HepG2 (cell line): Measurements from ENCODE around the gene QPCT. TPM values are rescaled to one million over a fixed set of nuclear protein-coding genes. Genes with fewer than 3 reads are reported as not detected.

Experiments
- CEBPG ChIP-seq: IDR thresholded peaks from 2 replicates; pipeline ENCODE4 v1.6.1; 2016
- DR1 ChIP-seq: sonication (generic); formaldehyde crosslinking; IDR thresholded peaks from 2 replicates; pipeline ENCODE4 v1.8.0; 2021; ENCODE audit warnings: mild to moderate bottlenecking, missing genetic modification reagents, inconsistent platforms
- EHMT2 ChIP-seq: fragments of 200-600 bp; sonication (generic); IDR thresholded peaks from 2 replicates; pipeline ENCODE4 v1.7.0; 2017; ENCODE audit warnings: antibody characterized with exemption, low read depth, low read length, borderline replicate concordance
- ELF1 ChIP-seq: sonication (generic); formaldehyde crosslinking; IDR thresholded peaks from 2 replicates; pipeline ENCODE4 v1.4.0; 2020; ENCODE audit warnings: missing genetic modification reagents
- MAFG ChIP-seq: sonication (generic); formaldehyde crosslinking; IDR thresholded peaks from 2 replicates; pipeline ENCODE4 v1.5.1; 2020; ENCODE audit warnings: mild to moderate bottlenecking, missing genetic modification reagents
- MED8 ChIP-seq: sonication (generic); formaldehyde crosslinking; IDR thresholded peaks from 2 replicates; pipeline ENCODE4 v1.8.1; 2023; ENCODE audit warnings: mild to moderate bottlenecking, missing genetic modification reagents; ENCODE audit not compliant: insufficient replicate concordance
- MTF2 ChIP-seq: sonication (generic); formaldehyde crosslinking; IDR thresholded peaks from 2 replicates; pipeline ENCODE4 v1.5.0; 2020; ENCODE audit warnings: missing genetic modification reagents, borderline replicate concordance
- SUZ12 ChIP-seq: fragments of 150-350 bp; IDR thresholded peaks from 2 replicates; pipeline ENCODE4 v1.6.1; 2014; ENCODE audit warnings: low read depth, low read length
- TARDBP ChIP-seq: sonication (generic); formaldehyde crosslinking; IDR thresholded peaks from 2 replicates; pipeline ENCODE4 v1.8.0; 2022; ENCODE audit warnings: mild to moderate bottlenecking, missing genetic modification reagents
- TOPORS ChIP-seq: sonication (generic); formaldehyde crosslinking; IDR thresholded peaks from 2 replicates; pipeline ENCODE4 v1.8.0; 2023; ENCODE audit warnings: mild to moderate bottlenecking, missing genetic modification reagents
- ZBTB49 ChIP-seq: sonication (generic); formaldehyde crosslinking; IDR thresholded peaks from 2 replicates; pipeline ENCODE4 v1.4.0; 2020; ENCODE audit warnings: missing genetic modification reagents, borderline replicate concordance
- ZNF143 ChIP-seq: sonication (generic); formaldehyde crosslinking; IDR thresholded peaks from 2 replicates; pipeline ENCODE4 v1.4.0; 2020; ENCODE audit warnings: missing genetic modification reagents
- ZNF276 ChIP-seq: sonication (generic); formaldehyde crosslinking; IDR thresholded peaks from 2 replicates; pipeline ENCODE4 v1.4.0; 2020; ENCODE audit warnings: mild to moderate bottlenecking, low read depth, missing genetic modification reagents
- ZNF350 ChIP-seq: sonication (generic); formaldehyde crosslinking; IDR thresholded peaks from 2 replicates; pipeline ENCODE4 v1.4.0; 2020; ENCODE audit warnings: mild to moderate bottlenecking, low read depth, missing genetic modification reagents, borderline replicate concordance
- ZNF382 ChIP-seq: sonication (generic); formaldehyde crosslinking; IDR thresholded peaks from 2 replicates; pipeline ENCODE4 v1.5.0; 2020; ENCODE audit warnings: missing genetic modification reagents, mild to moderate bottlenecking, borderline replicate concordance
- ZNF549 ChIP-seq: sonication (generic); formaldehyde crosslinking; IDR thresholded peaks from 2 replicates; pipeline ENCODE4 v1.5.0; 2020; ENCODE audit warnings: missing genetic modification reagents
- ZNF569 ChIP-seq: sonication (generic); formaldehyde crosslinking; IDR thresholded peaks from 2 replicates; pipeline ENCODE4 v1.5.0; 2020; ENCODE audit warnings: mild to moderate bottlenecking, missing genetic modification reagents, moderate library complexity, borderline replicate concordance
- ZNF770 ChIP-seq: sonication (generic); formaldehyde crosslinking; IDR thresholded peaks from 2 replicates; pipeline ENCODE4 v1.5.0; 2020; ENCODE audit warnings: mild to moderate bottlenecking, missing genetic modification reagents
- ZNF776 ChIP-seq: sonication (generic); formaldehyde crosslinking; IDR thresholded peaks from 2 replicates; pipeline ENCODE4 v1.4.0; 2020; ENCODE audit warnings: mild to moderate bottlenecking, missing genetic modification reagents
- ZNF800 ChIP-seq: sonication (generic); formaldehyde crosslinking; IDR thresholded peaks from 2 replicates; pipeline ENCODE4 v1.4.0; 2020; ENCODE audit warnings: missing genetic modification reagents
- ZNF839 ChIP-seq: sonication (generic); formaldehyde crosslinking; IDR thresholded peaks from 2 replicates; pipeline ENCODE4 v1.4.0; 2020; ENCODE audit warnings: missing genetic modification reagents, mild to moderate bottlenecking, borderline replicate concordance
- ZNF891 ChIP-seq: sonication (generic); formaldehyde crosslinking; IDR thresholded peaks from 2 replicates; pipeline ENCODE4 v1.5.0; 2020; ENCODE audit warnings: mild to moderate bottlenecking, missing genetic modification reagents
- ZSCAN9 ChIP-seq: IDR thresholded peaks from 2 replicates; pipeline ENCODE4 v1.6.1; 2016; ENCODE audit warnings: borderline replicate concordance
- polyA plus RNA-seq, 8 experiments: library from polyadenylated mRNA; depleted of rRNA in 3 of 8; stranded (reverse) in 7 of 8; unstranded in 1 of 8; fragments of >200 nt; fragmentation: Illumina TruSeq in 4 of 8; extraction: Trizol in 4 of 8; gene quantifications; 2 replicates each; pipeline versions ENCODE4 v1.2.1 to v1.2.3, GENCODE V29; 2011 to 2016; ENCODE audit warnings: low read depth in 4 of 8, missing spikeins in 1 of 8, mixed read lengths in 1 of 8; ENCODE audit not compliant: insufficient read depth in 1 of 8
- total RNA-seq, 5 experiments: library from RNA; depleted of rRNA; stranded (reverse); fragments of >200 nt; fragmentation: Illumina TruSeq; extraction: Trizol; gene quantifications; 2 replicates each; pipeline ENCODE4 v1.2.3, GENCODE V29; 2016; ENCODE audit warnings: low read depth in 1 of 5

QPCT gene
- total and polyA plus RNA-seq, 2 of the 13 experiments (the other 11 are each of a cell fraction or from before 2014, with no cell fraction given), result 0.77 to 1.2 TPM

DNA sequence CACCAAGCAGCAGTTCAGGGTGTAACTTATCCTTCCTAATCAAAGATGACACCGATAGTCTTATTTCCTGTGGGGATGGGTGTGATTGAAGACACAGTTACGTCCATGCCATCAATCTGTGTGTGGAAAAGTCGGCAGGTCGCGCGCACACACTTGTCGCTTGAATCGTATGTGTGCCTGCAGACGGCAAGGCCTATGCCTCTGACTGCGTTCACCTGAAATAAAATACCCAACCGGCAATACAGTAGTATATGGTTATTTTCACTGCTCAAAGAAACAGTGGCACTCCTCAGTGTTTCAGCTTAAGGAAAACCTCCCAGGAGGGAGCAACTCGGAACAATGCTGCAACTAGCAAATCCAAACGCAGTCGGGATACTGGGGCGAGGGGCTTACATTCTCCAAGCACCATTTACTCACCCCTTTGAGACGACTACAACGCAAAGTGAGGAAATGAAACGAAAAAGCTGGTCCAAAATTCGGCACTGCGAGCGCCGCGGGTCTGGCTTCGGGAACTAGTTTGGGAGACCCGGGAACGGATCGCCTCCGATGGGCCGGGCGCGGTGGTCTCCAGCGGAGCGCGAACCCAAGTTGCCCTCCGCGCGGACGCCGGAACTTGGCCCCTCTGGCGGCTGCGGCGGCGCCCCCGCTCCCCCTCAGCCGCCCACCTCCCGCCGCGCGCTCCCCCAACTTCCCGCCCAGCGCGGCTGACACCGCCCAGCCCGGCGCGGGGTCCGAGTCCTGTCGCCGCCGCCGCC is 20.5 kb upstream of the QPCT start (continued):
- TF ChIP-seq ZNF770 (no peak), MED8 (CRISPR knock-in tag) (peak; percentile 21), ZNF143 (CRISPR knock-in tag) (no peak), ZNF776 (CRISPR knock-in tag) (no peak), CEBPG (CRISPR knock-in tag) (0 out of 2 replicates have a peak, but pooled peaks have one; percentile 18), MTF2 (CRISPR knock-in tag) (peak; percentile 76; the same call in 1 of the 2 replicates), ZNF382 (no peak), ZNF276 (CRISPR knock-in tag) (no peak), ZNF350 (CRISPR knock-in tag) (peak; percentile 39; the same call in 1 of the 2 replicates), ELF1 (CRISPR knock-in tag) (no peak), ZNF891 (CRISPR knock-in tag) (no peak), ZSCAN9 (CRISPR knock-in tag) (no peak), ZBTB49 (no peak), SUZ12 (no peak), ZNF839 (CRISPR knock-in tag) (no peak), ZNF800 (CRISPR knock-in tag) (peak; percentile 38), ZNF569 (CRISPR knock-in tag) (no peak), EHMT2 (no peak), ZNF549 (CRISPR knock-in tag) (no peak), DR1 (no peak), TOPORS (CRISPR knock-in tag) (no peak), TARDBP (CRISPR knock-in tag) (no peak), MAFG (CRISPR knock-in tag) (no peak)
